Karpas-422 (cell line): ENCODE measurements around the gene FAT3. TPM values are rescaled to one million over a fixed set of nuclear protein-coding genes. Genes with fewer than 3 reads are reported as not detected.

ENCODE experiments used
- DNase-seq: peaks from one replicate; pipeline ENCODE4 v3.0.0-alpha.2; 2015
- H2AFZ ChIP-seq: fragments of 200-600 bp; sonication (generic); 2 replicates; pipeline ENCODE4 v1.6.1; 2014; ENCODE audit warnings: antibody characterized with exemption, low read length, mixed read lengths
- H3K27ac ChIP-seq: fragments of 200-600 bp; sonication (generic); 2 replicates; pipeline ENCODE4 v1.5.1; 2014; ENCODE audit warnings: mild to moderate bottlenecking, low read length, moderate library complexity
- H3K27me3 ChIP-seq: fragments of 200-600 bp; sonication (generic); 2 replicates; pipeline ENCODE4 v1.6.1; 2014; ENCODE audit warnings: low read length, mixed read lengths
- H3K36me3 ChIP-seq: fragments of 200-600 bp; sonication (generic); 2 replicates; pipeline ENCODE4 v1.6.1; 2014; ENCODE audit warnings: low read length, mixed read lengths; ENCODE audit not compliant: insufficient read depth
- H3K4me1 ChIP-seq: fragments of 200-600 bp; sonication (generic); 2 replicates; pipeline ENCODE4 v1.6.1; 2014; ENCODE audit warnings: mild to moderate bottlenecking, low read length, mixed read lengths
- H3K4me2 ChIP-seq: fragments of 200-600 bp; sonication (generic); 2 replicates; pipeline ENCODE4 v1.6.1; 2014; ENCODE audit warnings: low read length, low read depth, mild to moderate bottlenecking; ENCODE audit not compliant: poor library complexity, severe bottlenecking
- H3K4me3 ChIP-seq: fragments of 200-600 bp; sonication (generic); 2 replicates; pipeline ENCODE4 v1.5.1; 2014; ENCODE audit warnings: mild to moderate bottlenecking, antibody characterized with exemption, low read length, mixed read lengths
- H3K79me2 ChIP-seq: fragments of 200-600 bp; sonication (generic); 2 replicates; pipeline ENCODE4 v1.6.1; 2014; ENCODE audit warnings: mild to moderate bottlenecking, low read length, mixed read lengths
- H3K9ac ChIP-seq: fragments of 200-600 bp; sonication (generic); 2 replicates; pipeline ENCODE4 v1.6.0; 2014; ENCODE audit warnings: low read length
- H3K9me2 ChIP-seq: fragments of 200-600 bp; sonication (generic), shearing (Covaris generic); replicated peaks from 2 replicates; pipeline ENCODE4 v1.6.0; 2014; ENCODE audit warnings: mild to moderate bottlenecking, low read length, moderate library complexity; ENCODE audit not compliant: insufficient read depth
- H3K9me3 ChIP-seq: fragments of 300-700, 200-600 bp; sonication (generic); 2 replicates; pipeline ENCODE4 v1.6.1; 2014; ENCODE audit warnings: low read length, mixed read lengths
- H4K20me1 ChIP-seq: fragments of 200-600 bp; sonication (generic); 2 replicates; pipeline ENCODE4 v1.6.1; 2014; ENCODE audit warnings: mild to moderate bottlenecking, antibody characterized with exemption, low read length, low read depth; ENCODE audit not compliant: insufficient read depth
- total RNA-seq: library from RNA; depleted of rRNA; stranded (reverse); fragments of >200 nt; shearing (Covaris generic); gene quantifications from 2 replicates; pipeline ENCODE4 v1.2.3, GENCODE V29; 2014; ENCODE audit warnings: low replicate concordance; rRNA removed

Gene FAT3
- not detected in 2 replicates for total RNA-seq

DNA sequence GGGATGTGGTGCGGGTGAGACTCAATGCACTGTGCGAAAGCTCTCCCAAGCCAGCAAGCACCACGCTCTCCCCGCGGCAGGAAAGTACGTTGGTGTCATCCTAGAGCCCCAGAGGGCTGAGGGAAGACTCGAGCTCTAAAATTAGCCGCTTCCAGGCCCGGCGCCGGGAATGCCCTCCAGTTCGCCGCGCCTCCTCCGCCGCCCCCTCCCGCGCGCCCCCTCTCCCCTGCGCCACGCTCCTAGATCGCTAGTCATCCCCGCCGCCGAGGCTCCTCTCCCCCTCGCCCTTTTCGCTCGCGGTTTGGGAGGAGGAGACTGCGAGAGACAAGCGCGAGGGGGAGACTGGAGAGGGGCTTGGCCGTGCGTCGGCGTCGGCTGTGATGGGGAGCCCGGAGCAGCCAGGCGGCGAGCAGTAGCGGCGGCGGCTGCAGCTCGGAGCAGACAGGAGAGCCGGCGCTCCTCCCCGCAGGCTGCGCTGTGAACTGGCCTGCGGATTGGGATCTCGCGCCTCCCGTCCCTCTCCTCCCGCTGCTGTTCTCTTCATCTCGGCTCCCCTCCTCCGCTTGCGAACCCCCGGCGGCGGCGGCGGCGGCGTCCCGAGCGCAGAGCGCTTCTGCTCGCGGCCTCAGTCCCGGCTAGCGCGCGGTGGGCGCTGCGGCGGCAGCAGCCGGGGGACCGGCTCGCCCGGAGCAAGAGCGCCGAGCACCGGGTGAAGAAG, at the start of gene FAT3:
TSS of gene FAT3 (plus strand) at position 412 of the 718 bp plus-strand sequence. CDS start 127,295 bp downstream, outside the sequence.
- no peaks in the 10 kb centered on the region; the same call in 1 of the 2 replicates for H3K9me2 ChIP-seq
- no peaks in the 10 kb centered on the region for H3K27me3 ChIP-seq
- H3K4me3 ChIP-seq: no peak within 1 kb of the TSS
- no peak within 1 kb of the TSS for H3K4me2 ChIP-seq
- peaks cover 44% of the 10 kb centered on the region for H3K9me3 ChIP-seq
- H3K79me2 ChIP-seq: no peaks in the 10 kb centered on the region
- DNase-seq: no peak
- H2AFZ ChIP-seq: no peak within 1 kb of the TSS
- no peak within 1 kb of the TSS for H3K27ac ChIP-seq
- H4K20me1 ChIP-seq: no peaks in the 10 kb centered on the region
- no peaks in the 10 kb centered on the region for H3K36me3 ChIP-seq
- no peaks in the 10 kb centered on the region for H3K4me1 ChIP-seq
- no peak within 1 kb of the TSS for H3K9ac ChIP-seq

DNA sequence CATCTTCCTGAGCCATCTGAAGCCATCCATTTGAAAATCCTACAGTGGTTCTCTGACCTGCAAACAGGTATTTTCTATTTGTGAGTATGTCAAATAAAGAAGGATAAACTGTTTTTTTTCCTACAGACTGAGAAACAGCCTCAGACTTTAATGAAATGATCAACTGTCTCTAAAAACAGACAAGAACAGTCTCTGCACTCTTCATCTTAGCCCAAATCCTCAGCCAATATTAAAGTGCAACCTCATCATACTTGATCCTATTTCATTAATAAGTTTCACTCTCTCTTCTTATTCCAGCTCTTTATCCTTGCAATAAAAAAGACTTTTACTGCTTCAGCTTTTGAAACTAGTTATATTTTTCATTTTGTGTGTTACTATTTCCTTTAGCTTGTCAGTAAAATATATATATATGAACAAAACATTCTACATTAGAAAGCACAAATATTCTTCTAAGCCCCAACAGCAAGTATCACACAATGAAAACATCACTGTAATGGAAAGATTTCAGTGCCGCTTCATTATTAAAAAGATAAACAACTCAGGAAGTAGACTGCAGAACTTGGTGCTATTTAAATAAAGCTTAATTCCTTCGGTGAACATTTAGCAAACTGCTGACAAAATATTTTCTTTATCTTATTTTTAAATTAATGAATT, 45.5 kb upstream of the FAT3 start:
- Histone ChIP-seq H3K4me1 (no peaks in the 10 kb centered on the region), H3K9me3 (peaks cover 54% of the 10 kb centered on the region), H2AFZ (no peak overlapping the region), H3K27me3 (no peaks in the 10 kb centered on the region), H3K27ac (no peak overlapping the region), H4K20me1 (no peaks in the 10 kb centered on the region), H3K4me2 (no peak overlapping the region), H3K4me3 (no peak overlapping the region), H3K36me3 (no peaks in the 10 kb centered on the region), H3K79me2 (no peaks in the 10 kb centered on the region), H3K9me2 (peaks cover under 1% of the 10 kb centered on the region; the same call in 1 of the 2 replicates), H3K9ac (no peak overlapping the region)
- DNase-seq: no peak

DNA sequence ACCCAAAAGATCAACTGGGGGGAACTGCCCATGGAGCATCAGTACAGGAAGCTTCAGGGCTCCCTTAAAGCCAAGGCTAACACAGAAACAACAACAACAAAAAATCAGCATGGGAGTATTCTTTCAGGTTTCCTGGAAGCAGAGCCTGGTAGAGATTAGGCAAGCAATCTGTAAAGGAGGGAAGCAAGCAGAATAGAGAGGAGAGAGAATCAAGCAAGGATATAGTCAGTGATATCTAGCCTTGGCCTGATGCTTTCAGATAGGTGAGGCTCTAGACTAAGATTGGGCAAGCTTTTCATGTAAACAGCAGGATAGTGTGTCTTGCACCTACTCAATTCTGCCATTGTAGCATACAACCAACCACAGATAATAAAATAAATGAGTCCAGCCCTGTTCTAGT, 44.4 kb upstream of the FAT3 start:
- no peak overlapping the region for H3K4me3 ChIP-seq
- no peak for DNase-seq

DNA sequence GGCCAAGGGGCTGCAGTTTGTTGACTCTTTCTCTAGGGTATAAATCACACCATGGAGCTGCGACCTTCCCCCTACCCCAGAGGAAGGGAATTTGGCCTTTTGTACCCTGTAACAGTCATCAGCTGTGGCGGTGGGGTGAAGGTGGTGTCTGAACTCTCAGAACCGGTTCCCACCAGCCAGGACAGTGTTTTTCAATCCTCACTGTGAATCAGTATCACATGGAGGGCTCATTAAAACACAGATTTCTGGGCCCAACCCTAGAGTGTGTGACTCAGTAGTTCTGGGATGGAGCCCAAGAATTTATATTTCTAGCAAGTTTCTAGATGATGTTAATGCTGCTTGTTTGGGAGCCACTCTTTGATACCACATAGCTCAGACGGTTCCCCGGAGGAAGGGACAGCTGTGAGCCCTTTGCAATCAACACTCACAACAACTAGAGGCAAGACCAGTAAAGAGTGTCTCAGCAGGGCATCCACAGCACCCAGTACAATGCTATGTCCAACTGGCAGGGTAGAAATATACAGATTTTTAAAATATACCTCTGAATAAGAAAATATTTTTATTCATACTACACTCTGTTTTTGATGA, 43.9 kb upstream of the FAT3 start:
- Histone ChIP-seq H3K4me3 (no peak overlapping the region), H3K9ac (no peak overlapping the region), H2AFZ (no peak overlapping the region), H3K4me1 (no peaks in the 10 kb centered on the region), H3K27ac (no peak overlapping the region), H3K27me3 (no peaks in the 10 kb centered on the region), H3K79me2 (no peaks in the 10 kb centered on the region), H3K4me2 (no peak overlapping the region), H3K9me3 (peaks cover 57% of the 10 kb centered on the region), H3K36me3 (no peaks in the 10 kb centered on the region), H3K9me2 (peaks cover 2% of the 10 kb centered on the region; the same call in 1 of the 2 replicates), H4K20me1 (no peaks in the 10 kb centered on the region)
- no peak for DNase-seq

More for the DNA sequence above, 44.4 kb upstream of the FAT3 start:
- no peak overlapping the region for H3K4me2 ChIP-seq
- H3K36me3 ChIP-seq: no peaks in the 10 kb centered on the region
- peaks cover 57% of the 10 kb centered on the region for H3K9me3 ChIP-seq
- no peak overlapping the region for H2AFZ ChIP-seq
- H3K4me1 ChIP-seq: no peaks in the 10 kb centered on the region
- H3K9ac ChIP-seq: no peak overlapping the region
- peaks cover 2% of the 10 kb centered on the region; the same call in 1 of the 2 replicates for H3K9me2 ChIP-seq
- no peak overlapping the region for H3K27ac ChIP-seq
- no peaks in the 10 kb centered on the region for H3K79me2 ChIP-seq
- H3K27me3 ChIP-seq: no peaks in the 10 kb centered on the region
- no peaks in the 10 kb centered on the region for H4K20me1 ChIP-seq

DNA sequence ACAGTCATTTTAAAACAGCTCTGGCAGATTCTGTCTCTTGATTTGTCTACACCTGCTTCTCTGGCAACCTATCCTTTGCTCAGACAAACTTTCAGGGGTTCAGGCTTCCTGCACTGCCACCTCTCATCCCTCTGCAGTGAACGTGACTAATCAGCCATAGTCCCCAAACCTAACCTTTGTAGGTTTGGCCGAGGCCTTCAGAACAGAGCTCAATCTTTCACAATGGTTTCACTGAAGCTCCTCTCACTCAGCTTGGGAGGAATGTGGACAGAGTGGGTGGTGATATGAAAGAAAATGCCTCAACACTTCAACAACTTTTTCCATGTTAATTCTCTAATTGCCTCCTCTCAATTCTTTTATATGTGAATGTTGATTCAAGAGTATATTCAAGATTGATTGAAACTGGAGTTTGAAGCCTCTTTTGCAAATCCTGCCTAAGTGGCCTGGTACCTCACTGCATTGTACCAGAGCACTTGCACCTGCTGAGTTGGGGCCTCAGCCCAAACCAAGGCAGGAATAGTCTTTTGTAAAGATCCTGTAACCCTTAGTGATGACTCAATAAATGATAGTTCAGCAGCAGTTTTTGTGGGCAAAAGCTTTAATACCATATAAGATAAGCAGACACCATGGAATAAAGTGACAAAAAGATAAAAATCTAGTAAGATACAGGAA, 33.9 kb upstream of the FAT3 start:
- Histone ChIP-seq H3K36me3 (no peaks in the 10 kb centered on the region), H2AFZ (no peak overlapping the region), H3K4me1 (no peaks in the 10 kb centered on the region), H3K27me3 (no peaks in the 10 kb centered on the region), H3K9me3 (peaks cover 23% of the 10 kb centered on the region), H3K9ac (no peak overlapping the region), H3K27ac (no peak overlapping the region), H3K9me2 (peaks cover 3% of the 10 kb centered on the region; the same call in 1 of the 2 replicates), H4K20me1 (no peaks in the 10 kb centered on the region), H3K4me3 (no peak overlapping the region), H3K4me2 (no peak overlapping the region), H3K79me2 (no peaks in the 10 kb centered on the region)
- no peak for DNase-seq

DNA sequence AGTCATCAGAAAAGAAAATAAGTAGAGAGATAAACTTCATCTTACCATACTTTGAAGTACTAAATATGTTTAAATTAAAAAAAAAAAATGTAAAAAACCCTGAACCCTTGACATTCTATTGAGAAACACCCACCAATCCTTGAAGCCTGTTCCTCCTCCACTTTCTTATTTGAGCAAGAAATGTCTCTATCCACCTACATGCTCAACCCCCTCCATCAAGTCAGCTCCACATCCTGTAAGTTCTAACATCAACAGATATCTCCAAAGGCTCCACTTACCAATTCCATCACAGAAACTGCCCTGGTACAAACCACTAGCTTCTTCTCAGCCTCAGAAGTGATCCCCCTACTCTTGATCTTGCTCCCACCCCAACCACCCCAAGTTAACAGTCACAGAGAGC, 32.5 kb upstream of the FAT3 start:
- Histone ChIP-seq H3K9me2 (peaks cover 3% of the 10 kb centered on the region; the same call in 1 of the 2 replicates), H3K27me3 (no peaks in the 10 kb centered on the region), H3K9me3 (peaks cover 28% of the 10 kb centered on the region), H4K20me1 (no peaks in the 10 kb centered on the region), H2AFZ (no peak overlapping the region), H3K4me3 (no peak overlapping the region), H3K4me2 (no peak overlapping the region), H3K79me2 (no peaks in the 10 kb centered on the region), H3K36me3 (no peaks in the 10 kb centered on the region), H3K27ac (no peak overlapping the region), H3K9ac (no peak overlapping the region), H3K4me1 (no peaks in the 10 kb centered on the region)
- no peak for DNase-seq

DNA sequence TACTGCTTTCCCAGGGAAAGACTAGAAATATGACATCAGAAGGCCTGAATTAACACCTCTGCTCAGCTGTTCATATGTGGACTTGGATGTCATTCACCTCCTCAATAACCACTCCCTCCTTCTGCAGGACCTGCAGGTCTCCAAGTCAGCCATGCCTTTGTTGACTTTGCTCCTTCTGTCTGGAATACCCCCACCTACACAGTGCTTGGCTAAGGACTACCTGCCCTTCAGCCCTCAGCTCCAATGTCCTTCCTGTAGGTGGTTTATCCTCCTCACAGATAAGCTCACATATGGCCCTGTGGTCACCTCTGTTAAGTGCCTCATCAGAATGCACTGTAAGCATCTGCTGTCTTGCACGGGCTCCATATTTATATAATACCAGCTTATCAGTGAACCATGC, 26.4 kb upstream of the FAT3 start:
- H3K27me3 ChIP-seq: no peaks in the 10 kb centered on the region
- 0 out of 2 replicates have a peak, but pooled peaks cover 3% of the 10 kb centered on the region for H3K9me2 ChIP-seq
- no peaks in the 10 kb centered on the region for H3K79me2 ChIP-seq
- H3K4me1 ChIP-seq: no peaks in the 10 kb centered on the region
- H3K4me2 ChIP-seq: no peak overlapping the region
- H3K9ac ChIP-seq: no peak overlapping the region
- H3K4me3 ChIP-seq: no peak overlapping the region
- H3K27ac ChIP-seq: no peak overlapping the region
- no peak for DNase-seq
- no peaks in the 10 kb centered on the region for H4K20me1 ChIP-seq
- H3K9me3 ChIP-seq: peaks cover 56% of the 10 kb centered on the region
- no peak overlapping the region for H2AFZ ChIP-seq
- no peaks in the 10 kb centered on the region for H3K36me3 ChIP-seq

DNA sequence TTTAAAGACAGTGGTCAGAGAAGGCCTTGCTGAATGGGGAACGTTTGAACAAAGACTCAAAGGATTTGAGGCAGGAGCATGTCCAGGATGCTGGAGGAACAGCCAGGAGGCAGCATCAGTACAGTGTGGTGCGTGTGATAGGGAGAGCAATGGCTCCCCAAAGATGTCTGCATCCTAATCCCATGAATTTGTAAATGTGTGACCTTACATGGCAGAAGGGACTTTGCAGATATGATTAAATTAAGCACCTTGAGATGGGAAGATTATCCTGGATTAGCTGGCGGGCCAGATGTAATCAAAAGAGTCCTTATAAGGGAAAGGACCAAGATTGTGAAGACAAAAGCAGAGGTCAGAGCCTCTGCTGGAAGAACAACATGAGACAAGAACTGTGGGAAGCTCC, 24.6 kb upstream of the FAT3 start:
- Histone ChIP-seq H3K4me1 (no peaks in the 10 kb centered on the region), H2AFZ (no peak overlapping the region), H3K9me2 (no peaks in the 10 kb centered on the region), H4K20me1 (no peaks in the 10 kb centered on the region), H3K4me3 (no peak overlapping the region), H3K4me2 (no peak overlapping the region), H3K27me3 (no peaks in the 10 kb centered on the region), H3K27ac (no peak overlapping the region), H3K79me2 (no peaks in the 10 kb centered on the region), H3K36me3 (no peaks in the 10 kb centered on the region), H3K9me3 (peaks cover 58% of the 10 kb centered on the region), H3K9ac (no peak overlapping the region)
- no peak for DNase-seq
